Fibroblast of lung (primary cell): ENCODE measurements around the gene TAS2R19. TPM values are rescaled to one million over a fixed set of nuclear protein-coding genes. Genes with fewer than 3 reads are reported as not detected.
"Not testable (repeated sequence)": the region's sequence is repeated elsewhere in the genome, so short reads cannot be mapped to it uniquely, and the experiment has no call there.

Experiments
- DNase-seq, 2 donors: peaks; one replicate each; pipeline versions ENCODE4 v3.0.0 to v3.0.0-alpha.2; 2010; ENCODE audit warnings: low read depth in 2 of 2
- H2AFZ ChIP-seq: 2 replicates; pipeline ENCODE4 v1.5.1; 2012; ENCODE audit warnings: low read length, control low read depth, inconsistent platforms
- H3K27ac ChIP-seq: 2 replicates; pipeline ENCODE4 v1.5.1; 2011; ENCODE audit warnings: low read length, control low read depth; ENCODE audit not compliant: insufficient read depth
- H3K27me3 ChIP-seq: 2 replicates; pipeline ENCODE4 v1.5.1; 2011; ENCODE audit warnings: mild to moderate bottlenecking, low read length; ENCODE audit not compliant: control insufficient read depth, insufficient read depth
- H3K36me3 ChIP-seq: 2 replicates; pipeline ENCODE4 v1.5.1; 2011; ENCODE audit warnings: low read length; ENCODE audit not compliant: control insufficient read depth, insufficient read depth
- H3K4me1 ChIP-seq: 2 replicates; pipeline ENCODE4 v1.5.1; 2011; ENCODE audit warnings: low read length; ENCODE audit not compliant: control insufficient read depth, insufficient read depth; ENCODE audit errors: extremely low read depth
- H3K4me2 ChIP-seq: 2 replicates; pipeline ENCODE4 v1.5.1; 2011; ENCODE audit warnings: low read length, control low read depth; ENCODE audit not compliant: insufficient read depth; ENCODE audit errors: extremely low read depth
- H3K4me3 ChIP-seq, 4 experiments: fragments of 200-600 bp in 1 of 4; sonication (generic) in 1 of 4; replicated peaks in 1 of 4; 2 replicates each; pipeline ENCODE4 v1.5.1; 2011 to 2016; ENCODE audit warnings: low read length in 4 of 4, low read depth in 3 of 4, mild to moderate bottlenecking in 3 of 4, control low read depth in 2 of 4, inconsistent platforms in 1 of 4, mixed read lengths in 1 of 4; ENCODE audit not compliant: insufficient read depth in 1 of 4; ENCODE audit errors: control extremely low read depth in 1 of 4
- H3K79me2 ChIP-seq: 2 replicates; pipeline ENCODE4 v1.5.1; 2012; ENCODE audit warnings: mild to moderate bottlenecking, low read length, inconsistent platforms; ENCODE audit not compliant: control insufficient read depth, insufficient read depth
- H3K9ac ChIP-seq: 2 replicates; pipeline ENCODE4 v1.5.1; 2011; ENCODE audit warnings: mild to moderate bottlenecking, low read length, control low read depth; ENCODE audit not compliant: insufficient read depth
- H3K9me3 ChIP-seq: 2 replicates; pipeline ENCODE4 v1.5.1; 2012; ENCODE audit warnings: low read depth, low read length; ENCODE audit not compliant: control insufficient read depth, insufficient read depth
- H4K20me1 ChIP-seq: 2 replicates; pipeline ENCODE4 v1.5.1; 2011; ENCODE audit warnings: low read length; ENCODE audit not compliant: control insufficient read depth, insufficient read depth; ENCODE audit errors: extremely low read depth
- EZH2 ChIP-seq: IDR thresholded peaks from 2 replicates; pipeline ENCODE4 v1.5.1; 2012; ENCODE audit warnings: low read length, control low read depth, mild to moderate bottlenecking; ENCODE audit errors: missing control alignments
- polyA plus RNA-seq, 2 donors: library from polyadenylated mRNA; depleted of rRNA in 1 of 2; stranded (reverse) in 1 of 2; unstranded in 1 of 2; fragments of >200 nt; gene quantifications; 2 replicates each; pipeline ENCODE4 v1.2.1, GENCODE V29; 2011 to 2012; ENCODE audit warnings: missing spikeins in 1 of 2
- total RNA-seq: library from RNA; depleted of rRNA; stranded (reverse); fragments of >200 nt; gene quantifications from 2 replicates; pipeline ENCODE4 v1.2.1, GENCODE V29; 2014
- TF ChIP-seq, protein P1 (sequence below), 2 donors: IDR thresholded peaks in 1 of 2; conservative IDR thresholded peaks in 1 of 2; 1 replicate in 1 of 2; 2 replicates in 1 of 2; pipeline ENCODE4 v1.5.1; 2011 to 2012; ENCODE audit warnings: low read length in 2 of 2, control low read depth in 1 of 2, inconsistent platforms in 1 of 2, low read depth in 1 of 2, mild to moderate bottlenecking in 1 of 2

Gene TAS2R19
- total and polyA plus RNA-seq, 2 donors (not counting 1 experiment from before 2014, with no cell fraction given) = 0.49 to 5.3 TPM

DNA sequence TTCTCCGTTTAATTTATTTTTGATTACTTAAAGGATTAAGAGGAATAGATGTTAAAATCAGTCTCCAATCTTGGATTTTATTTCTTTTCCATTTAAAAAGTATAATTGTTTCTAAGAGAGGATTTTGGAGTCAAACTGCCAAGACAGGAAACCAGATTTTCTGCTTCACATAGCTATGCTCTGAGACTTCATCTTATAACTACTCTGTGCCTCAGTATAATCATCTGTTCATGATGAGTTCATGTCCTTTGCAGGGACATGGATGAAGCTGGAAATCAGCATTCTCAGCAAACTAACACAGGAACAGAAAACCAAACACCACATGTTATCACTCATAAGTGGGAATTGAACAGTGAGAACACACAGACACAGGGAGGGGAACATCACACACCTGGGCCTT, 17.7 kb upstream of the TAS2R19 start:
- Histone ChIP-seq H3K9ac (no peak overlapping the region), H3K9me3 (no peaks in the 10 kb centered on the region), H4K20me1 (no peaks in the 10 kb centered on the region), H3K4me2 (no peak overlapping the region), H3K79me2 (no peaks in the 10 kb centered on the region), H3K4me1 (no peaks in the 10 kb centered on the region), H3K27me3 (no peaks in the 10 kb centered on the region), H2AFZ (no peak overlapping the region), H3K27ac (no peak overlapping the region), H3K36me3 (no peaks in the 10 kb centered on the region), H3K4me3 (no peak overlapping the region)
- TF ChIP-seq, protein P1, sequence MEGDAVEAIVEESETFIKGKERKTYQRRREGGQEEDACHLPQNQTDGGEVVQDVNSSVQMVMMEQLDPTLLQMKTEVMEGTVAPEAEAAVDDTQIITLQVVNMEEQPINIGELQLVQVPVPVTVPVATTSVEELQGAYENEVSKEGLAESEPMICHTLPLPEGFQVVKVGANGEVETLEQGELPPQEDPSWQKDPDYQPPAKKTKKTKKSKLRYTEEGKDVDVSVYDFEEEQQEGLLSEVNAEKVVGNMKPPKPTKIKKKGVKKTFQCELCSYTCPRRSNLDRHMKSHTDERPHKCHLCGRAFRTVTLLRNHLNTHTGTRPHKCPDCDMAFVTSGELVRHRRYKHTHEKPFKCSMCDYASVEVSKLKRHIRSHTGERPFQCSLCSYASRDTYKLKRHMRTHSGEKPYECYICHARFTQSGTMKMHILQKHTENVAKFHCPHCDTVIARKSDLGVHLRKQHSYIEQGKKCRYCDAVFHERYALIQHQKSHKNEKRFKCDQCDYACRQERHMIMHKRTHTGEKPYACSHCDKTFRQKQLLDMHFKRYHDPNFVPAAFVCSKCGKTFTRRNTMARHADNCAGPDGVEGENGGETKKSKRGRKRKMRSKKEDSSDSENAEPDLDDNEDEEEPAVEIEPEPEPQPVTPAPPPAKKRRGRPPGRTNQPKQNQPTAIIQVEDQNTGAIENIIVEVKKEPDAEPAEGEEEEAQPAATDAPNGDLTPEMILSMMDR (conservative IDR thresholded peaks at IDR 0.05 in 1 of 2, IDR thresholded peaks at IDR 0.05 in 1 of 2; ENCODE audit: low read depth in 1 of 2, low read length in 2 of 2) = no peak
- no peak for TF ChIP-seq EZH2
- DNase-seq = peak in 1 of 2 donors; percentile 7

DNA sequence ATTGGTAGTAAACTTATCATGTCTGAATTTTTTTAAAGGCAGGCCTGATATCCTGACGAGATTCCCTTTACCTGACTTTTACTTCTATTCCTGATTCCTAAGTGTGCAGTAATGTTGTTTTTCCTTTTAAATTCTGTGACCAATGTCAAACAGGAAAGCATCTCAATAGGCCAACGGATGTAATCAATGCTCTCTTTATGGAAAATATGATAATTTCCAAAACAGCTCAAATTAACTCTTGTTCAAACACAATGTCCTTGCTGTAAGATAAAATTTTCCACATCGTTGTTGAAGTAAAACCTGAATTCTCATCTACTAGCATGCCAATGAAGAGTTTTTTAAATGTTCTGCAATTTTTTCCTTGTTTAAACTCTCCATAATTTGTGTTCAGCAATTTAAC, 16.8 kb upstream of the TAS2R19 start:
- no peak overlapping the region for H3K9ac ChIP-seq
- DNase-seq = no peak
- TF ChIP-seq, protein P1 (conservative IDR thresholded peaks at IDR 0.05 in 1 of 2, IDR thresholded peaks at IDR 0.05 in 1 of 2; ENCODE audit: low read depth in 1 of 2, low read length in 2 of 2) = no peak
- no peak for TF ChIP-seq EZH2
- no peaks in the 10 kb centered on the region for H3K4me1 ChIP-seq
- H3K9me3 ChIP-seq = no peaks in the 10 kb centered on the region
- no peak overlapping the region for H3K27ac ChIP-seq
- H3K4me2 ChIP-seq = no peak overlapping the region
- no peaks in the 10 kb centered on the region for H3K27me3 ChIP-seq
- H3K79me2 ChIP-seq = no peaks in the 10 kb centered on the region
- no peak overlapping the region for H2AFZ ChIP-seq
- H3K36me3 ChIP-seq = no peaks in the 10 kb centered on the region
- no peaks in the 10 kb centered on the region for H4K20me1 ChIP-seq
- no peak overlapping the region for H3K4me3 ChIP-seq

DNA sequence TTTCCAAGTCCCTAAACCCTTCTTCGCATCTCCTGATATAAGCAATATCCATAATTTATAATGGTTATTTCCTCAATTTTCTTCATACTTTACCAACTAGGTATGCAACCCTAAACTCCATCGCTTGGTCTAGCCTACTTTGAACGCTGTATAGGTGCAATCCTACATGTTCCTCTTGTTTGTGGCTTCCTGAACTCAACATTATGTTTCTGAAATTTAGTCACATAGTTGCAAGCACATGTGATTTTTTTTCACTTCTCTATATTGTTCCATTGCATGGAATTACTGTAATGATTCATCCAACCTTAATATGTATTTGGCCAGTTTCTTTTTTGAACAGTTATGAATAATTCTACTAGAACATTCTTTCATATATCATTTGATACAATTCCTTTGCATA, 11.5 kb upstream of the TAS2R19 start:
- not testable (repeated sequence) for H3K36me3 ChIP-seq, H3K4me2 ChIP-seq, H3K79me2 ChIP-seq, H3K4me3 ChIP-seq, H3K4me1 ChIP-seq, H3K27me3 ChIP-seq, H3K9ac ChIP-seq, H2AFZ ChIP-seq, H3K27ac ChIP-seq, H3K9me3 ChIP-seq, DNase-seq, H4K20me1 ChIP-seq
